ENCODE data around the gene ALPP. TPM values are rescaled to one million over a fixed set of nuclear protein-coding genes. Genes with fewer than 3 reads are reported as not detected.

ALPP gene
- total RNA-seq, 1 donor from 2014 or later: not detected

GRCh38 chr2:232410238-232410900 is 31.8 kb downstream of the ALPP start:
- no peak for DNase-seq (ENCODE audit: low spot score, unreplicated experiment)
- Mint-ChIP-seq H3K4me3 (ENCODE audit: low read depth) (no peak overlapping the region), H3K4me1 (ENCODE audit: low read depth) (no peaks in the 10 kb centered on the region), H3K27ac (no peak overlapping the region), H3K36me3 (ENCODE audit: insufficient read depth) (no peaks in the 10 kb centered on the region), H3K9me3 (ENCODE audit: low read depth) (no peaks in the 10 kb centered on the region), H3K27me3 (peaks cover 38% of the 10 kb centered on the region)
- no peak for TF ChIP-seq CTCF (IDR thresholded peaks at IDR 0.05; ENCODE audit: unreplicated experiment)

GRCh38 chr2:232411901-232412629 is 33.5 kb downstream of the ALPP start:
- H3K27me3 Mint-ChIP-seq: peaks cover 53% of the 10 kb centered on the region
- H3K4me1 Mint-ChIP-seq (ENCODE audit: low read depth): no peaks in the 10 kb centered on the region
- DNase-seq (ENCODE audit: low spot score, unreplicated experiment): no peak
- no peak overlapping the region for H3K27ac Mint-ChIP-seq
- no peaks in the 10 kb centered on the region for H3K9me3 Mint-ChIP-seq (ENCODE audit: low read depth)
- H3K4me3 Mint-ChIP-seq (ENCODE audit: low read depth): no peak overlapping the region
- H3K36me3 Mint-ChIP-seq (ENCODE audit: insufficient read depth): no peaks in the 10 kb centered on the region
- no peak for TF ChIP-seq CTCF (IDR thresholded peaks at IDR 0.05; ENCODE audit: unreplicated experiment)

GRCh38 chr2:232412986-232413385 is 34.4 kb downstream of the ALPP start:
- H3K27ac Mint-ChIP-seq: no peak overlapping the region
- H3K4me3 Mint-ChIP-seq (ENCODE audit: low read depth): no peak overlapping the region
- H3K4me1 Mint-ChIP-seq (ENCODE audit: low read depth): no peaks in the 10 kb centered on the region
- no peak for TF ChIP-seq CTCF (IDR thresholded peaks at IDR 0.05; ENCODE audit: unreplicated experiment)
- no peaks in the 10 kb centered on the region for H3K9me3 Mint-ChIP-seq (ENCODE audit: low read depth)
- no peak for DNase-seq (ENCODE audit: low spot score, unreplicated experiment)
- peaks cover 61% of the 10 kb centered on the region for H3K27me3 Mint-ChIP-seq
- H3K36me3 Mint-ChIP-seq (ENCODE audit: insufficient read depth): no peaks in the 10 kb centered on the region

- Mint-ChIP-seq H3K36me3 (ENCODE audit: insufficient read depth) (no peaks in the 10 kb centered on the region), H3K4me1 (ENCODE audit: low read depth) (peaks cover 3% of the 10 kb centered on the region), H3K9me3 (ENCODE audit: low read depth) (no peaks in the 10 kb centered on the region), H3K4me3 (ENCODE audit: low read depth) (no peak overlapping the region), H3K27ac (no peak overlapping the region), H3K27me3 (peaks cover 77% of the 10 kb centered on the region)
- no peak for TF ChIP-seq CTCF (IDR thresholded peaks at IDR 0.05; ENCODE audit: unreplicated experiment)
- no peak for DNase-seq (ENCODE audit: low spot score, unreplicated experiment)
Observed at GRCh38 chr2:232415138-232415690, 36.7 kb downstream of the ALPP start.

GRCh38 chr2:232415736-232416520 is 37.4 kb downstream of the ALPP start:
- no peak for TF ChIP-seq CTCF (IDR thresholded peaks at IDR 0.05; ENCODE audit: unreplicated experiment)
- Mint-ChIP-seq H3K27ac (no peak overlapping the region), H3K4me3 (ENCODE audit: low read depth) (no peak overlapping the region), H3K27me3 (peaks cover 77% of the 10 kb centered on the region), H3K4me1 (ENCODE audit: low read depth) (peaks cover 5% of the 10 kb centered on the region), H3K36me3 (ENCODE audit: insufficient read depth) (no peaks in the 10 kb centered on the region), H3K9me3 (ENCODE audit: low read depth) (no peaks in the 10 kb centered on the region)
- no peak for DNase-seq (ENCODE audit: low spot score, unreplicated experiment)
